ENCODE data around the gene LAMC3.

GRCh38 chr9:131048332-131048731 lies 39.4 kb downstream of the LAMC3 start:
- TF ChIP-seq ATF4 (CRISPR knock-in tag; IDR thresholded peaks at IDR 0.05) (no peak), PHF8 (IDR thresholded peaks at IDR 0.05; ENCODE audit: borderline replicate concordance, low read length) (no peak)

All from K562 (cell line).